ENCODE data around the gene TRIM40. TPM values are rescaled to one million over a fixed set of nuclear protein-coding genes. Genes with fewer than 3 reads are reported as not detected.
"Not testable (repeated sequence)": the region's sequence is repeated elsewhere in the genome, so short reads cannot be mapped to it uniquely, and the experiment has no call there.

Gene TRIM40
- total RNA-seq, 3 donors from 2014 or later: not detected

GRCh38 chr6:30129265-30130178 lies 6.4 kb upstream of the TRIM40 start:
- DNase-seq (no peak), ATAC-seq (peak; percentile 55 to 61)
- H3K4me3 Mint-ChIP-seq: no peak overlapping the region
- H3K27me3 Mint-ChIP-seq (ENCODE audit: low read depth): peaks cover 75% of the 10 kb centered on the region
- H3K4me1 Mint-ChIP-seq (ENCODE audit: low read depth): peaks cover 8% of the 10 kb centered on the region
- no peaks in the 10 kb centered on the region for H3K36me3 Mint-ChIP-seq (ENCODE audit: insufficient read depth)
- H3K9me3 Mint-ChIP-seq: no peaks in the 10 kb centered on the region

DNA sequence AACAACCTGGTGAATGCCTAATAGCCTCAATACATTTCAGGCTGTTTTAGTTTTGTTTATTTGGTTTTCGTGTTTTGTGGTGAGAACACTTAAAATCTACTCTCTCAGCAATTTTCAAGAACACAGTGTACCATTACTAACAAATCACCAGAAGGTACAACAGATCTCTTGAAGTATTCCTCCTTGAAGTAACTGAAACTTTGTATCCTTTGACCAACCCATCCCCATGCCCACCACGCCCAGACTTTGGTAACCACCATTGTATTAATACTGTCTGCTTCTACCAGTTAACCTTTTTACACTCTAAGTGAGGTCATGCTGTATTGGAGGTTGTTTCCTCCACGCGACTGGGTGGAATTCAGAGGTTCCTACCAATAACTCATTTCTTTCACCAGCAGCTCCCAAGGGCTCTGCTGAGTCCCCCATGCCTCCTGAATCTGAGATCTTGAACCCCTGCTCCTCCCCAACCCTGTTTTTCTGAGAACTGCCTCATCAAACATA lies 5.7 kb upstream of the TRIM40 start:
- ATAC-seq (no peak), DNase-seq (no peak)
- Mint-ChIP-seq H3K27me3 (ENCODE audit: low read depth) (peaks cover 72% of the 10 kb centered on the region), H3K9me3 (no peaks in the 10 kb centered on the region), H3K4me3 (no peak overlapping the region), H3K4me1 (ENCODE audit: low read depth) (peaks cover 8% of the 10 kb centered on the region), H3K36me3 (ENCODE audit: insufficient read depth) (no peaks in the 10 kb centered on the region)

DNA sequence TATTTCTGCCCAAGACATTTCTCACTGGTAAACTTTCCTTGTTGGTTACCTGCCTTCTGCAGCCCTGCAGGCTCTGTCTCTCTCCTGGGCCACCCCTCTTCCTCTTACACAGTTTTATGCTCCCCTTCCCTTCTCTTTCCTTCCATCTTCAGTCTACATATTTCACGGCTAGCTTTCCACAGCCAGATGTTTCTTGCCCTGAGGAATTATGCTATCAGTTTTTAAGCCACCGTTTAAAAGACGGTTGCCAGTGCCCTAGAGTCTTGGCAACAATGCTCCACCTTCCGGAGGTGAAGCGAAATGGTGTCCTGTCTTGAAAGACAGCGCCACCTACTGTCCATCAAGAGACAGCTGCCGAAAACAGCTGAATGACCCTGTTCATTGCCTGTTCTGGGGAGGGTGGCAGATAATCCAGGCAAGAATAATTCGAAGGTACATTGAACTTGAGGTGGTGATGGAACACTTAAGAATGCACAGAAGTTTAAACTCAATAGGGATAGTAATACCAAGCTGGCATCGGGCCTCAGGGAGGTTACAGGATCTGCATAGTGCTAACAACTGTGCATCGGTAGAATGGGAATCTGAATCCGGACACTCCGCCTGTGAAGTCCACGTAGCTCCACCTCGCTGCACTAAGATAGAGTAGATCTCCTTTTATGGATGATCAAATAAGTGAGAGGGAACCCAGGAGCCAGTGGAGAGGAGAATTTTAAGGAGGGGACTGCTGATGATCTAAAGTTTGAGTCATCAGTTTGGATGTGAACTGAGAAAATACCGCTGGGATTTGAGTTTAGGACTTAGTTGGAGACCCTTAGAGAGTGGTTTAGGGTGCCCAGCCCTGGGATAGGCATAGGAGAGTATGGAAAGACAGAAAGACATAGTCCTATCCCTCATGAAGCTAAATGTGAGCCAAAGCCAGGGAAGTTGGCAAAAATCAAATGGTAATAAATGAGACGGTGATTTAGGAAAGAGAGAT lies 4.8 kb upstream of the TRIM40 start:
- peaks cover 8% of the 10 kb centered on the region for H3K4me1 Mint-ChIP-seq (ENCODE audit: low read depth)
- ATAC-seq (peak; percentile 88 to 93), DNase-seq (peak; percentile 55)
- H3K9me3 Mint-ChIP-seq: no peaks in the 10 kb centered on the region
- peaks cover 66% of the 10 kb centered on the region for H3K27me3 Mint-ChIP-seq (ENCODE audit: low read depth)
- no peak overlapping the region for H3K4me3 Mint-ChIP-seq
- H3K36me3 Mint-ChIP-seq (ENCODE audit: insufficient read depth): no peaks in the 10 kb centered on the region

GRCh38 chr6:30131947-30132497 lies 3.9 kb upstream of the TRIM40 start:
- Mint-ChIP-seq H3K4me1 (ENCODE audit: low read depth) (peaks cover 8% of the 10 kb centered on the region), H3K9me3 (no peaks in the 10 kb centered on the region), H3K36me3 (ENCODE audit: insufficient read depth) (no peaks in the 10 kb centered on the region), H3K27me3 (ENCODE audit: low read depth) (peaks cover 60% of the 10 kb centered on the region), H3K4me3 (no peak overlapping the region)
- DNase-seq (no peak), ATAC-seq (no peak)

DNA sequence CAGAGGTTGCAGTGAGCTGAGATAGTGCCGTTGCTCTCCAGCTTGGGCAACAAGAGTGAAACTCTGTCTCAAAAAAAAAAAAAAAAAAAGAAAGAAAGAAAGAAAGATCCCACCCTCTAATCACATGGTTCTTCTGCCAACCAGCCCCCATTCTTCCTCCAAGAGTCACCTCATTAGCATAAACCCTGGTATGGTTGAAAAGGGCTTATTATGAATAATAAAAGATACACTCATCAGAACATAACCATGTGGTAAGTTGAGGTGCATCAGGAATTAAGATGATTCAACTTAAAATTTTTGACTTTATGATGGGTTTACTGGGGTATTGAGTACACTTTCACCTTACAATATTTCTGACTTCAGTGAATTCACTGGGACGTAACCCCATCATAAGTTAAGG lies 793 bp upstream of the TRIM40 start:
- peaks cover 43% of the 10 kb centered on the region for H3K27me3 Mint-ChIP-seq (ENCODE audit: low read depth)
- H3K36me3 Mint-ChIP-seq (ENCODE audit: insufficient read depth): no peaks in the 10 kb centered on the region
- ATAC-seq (no peak), DNase-seq (no peak)
- H3K9me3 Mint-ChIP-seq: no peaks in the 10 kb centered on the region
- peaks cover 7% of the 10 kb centered on the region for H3K4me1 Mint-ChIP-seq (ENCODE audit: low read depth)
- H3K4me3 Mint-ChIP-seq: no peak overlapping the region

- H3K36me3 Mint-ChIP-seq (ENCODE audit: insufficient read depth): no peaks in the 10 kb centered on the region
- no peak for DNase-seq
- ATAC-seq: peak in 1 of 2 donors; percentile 61
These were observed 788 bp downstream of the TRIM40 start for GRCh38 chr6:30136570-30137286.

DNA sequence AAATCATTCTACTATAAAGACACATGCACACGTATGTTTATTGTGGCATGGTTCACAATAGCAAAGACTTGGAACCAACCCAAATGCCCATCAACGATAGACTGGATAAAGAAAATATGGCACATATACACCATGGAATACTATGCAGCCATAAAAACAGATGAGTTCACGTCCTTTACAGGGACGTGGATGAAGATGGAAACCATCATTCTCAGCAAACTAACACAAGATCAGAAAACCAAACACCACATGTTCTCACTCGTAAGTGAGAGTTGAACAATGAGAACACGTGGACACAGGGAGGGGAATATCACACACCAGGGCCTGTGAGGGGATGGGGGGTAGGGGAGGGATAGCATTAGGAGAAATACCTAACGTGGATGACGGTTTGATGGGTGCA lies 4.3 kb downstream of the TRIM40 start:
- H3K4me3 Mint-ChIP-seq; ATAC-seq; H3K36me3 Mint-ChIP-seq (ENCODE audit: insufficient read depth); H3K4me1 Mint-ChIP-seq (ENCODE audit: low read depth); H3K9me3 Mint-ChIP-seq; DNase-seq: not testable (repeated sequence)
- peaks cover 44% of the 10 kb centered on the region for H3K27me3 Mint-ChIP-seq (ENCODE audit: low read depth)

More at GRCh38 chr6:30136570-30137286, 788 bp downstream of the TRIM40 start:
- H3K4me1 Mint-ChIP-seq (ENCODE audit: low read depth): no peaks in the 10 kb centered on the region
- no peaks in the 10 kb centered on the region for H3K9me3 Mint-ChIP-seq
- no peak overlapping the region for H3K4me3 Mint-ChIP-seq
- H3K27me3 Mint-ChIP-seq (ENCODE audit: low read depth): peaks cover 41% of the 10 kb centered on the region

- DNase-seq (no peak), ATAC-seq (no peak)
- no peaks in the 10 kb centered on the region for H3K36me3 Mint-ChIP-seq (ENCODE audit: insufficient read depth)
- no peak overlapping the region for H3K4me3 Mint-ChIP-seq
- H3K9me3 Mint-ChIP-seq: no peaks in the 10 kb centered on the region
- no peaks in the 10 kb centered on the region for H3K4me1 Mint-ChIP-seq (ENCODE audit: low read depth)
- H3K27me3 Mint-ChIP-seq (ENCODE audit: low read depth): peaks cover 54% of the 10 kb centered on the region
These were observed 6.7 kb downstream of the TRIM40 start for GRCh38 chr6:30142665-30143064.

GRCh38 chr6:30143780-30144179 lies 7.8 kb downstream of the TRIM40 start:
- H3K9me3 Mint-ChIP-seq: no peaks in the 10 kb centered on the region

GRCh38 chr6:30144811-30145210 lies 8.9 kb downstream of the TRIM40 start:
- H3K36me3 Mint-ChIP-seq (ENCODE audit: insufficient read depth): no peaks in the 10 kb centered on the region
- no peaks in the 10 kb centered on the region for H3K9me3 Mint-ChIP-seq
- ATAC-seq (no peak), DNase-seq (no peak)
- no peaks in the 10 kb centered on the region for H3K4me1 Mint-ChIP-seq (ENCODE audit: low read depth)
- H3K4me3 Mint-ChIP-seq: no peak overlapping the region
- H3K27me3 Mint-ChIP-seq (ENCODE audit: low read depth): peaks cover 54% of the 10 kb centered on the region

More at GRCh38 chr6:30143780-30144179, 7.8 kb downstream of the TRIM40 start:
- Mint-ChIP-seq H3K27me3 (ENCODE audit: low read depth) (peaks cover 59% of the 10 kb centered on the region), H3K4me1 (ENCODE audit: low read depth) (no peaks in the 10 kb centered on the region), H3K4me3 (no peak overlapping the region), H3K36me3 (ENCODE audit: insufficient read depth) (no peaks in the 10 kb centered on the region)
- ATAC-seq (no peak), DNase-seq (no peak)

- peaks cover 47% of the 10 kb centered on the region for H3K27me3 Mint-ChIP-seq (ENCODE audit: low read depth)
- no peak for DNase-seq
- H3K4me3 Mint-ChIP-seq: no peak overlapping the region
- no peaks in the 10 kb centered on the region for H3K4me1 Mint-ChIP-seq (ENCODE audit: low read depth)
- H3K9me3 Mint-ChIP-seq: no peaks in the 10 kb centered on the region
- H3K36me3 Mint-ChIP-seq (ENCODE audit: insufficient read depth): no peaks in the 10 kb centered on the region
- ATAC-seq: no peak
These were observed 9.9 kb downstream of the TRIM40 start for GRCh38 chr6:30145818-30146217.

DNA sequence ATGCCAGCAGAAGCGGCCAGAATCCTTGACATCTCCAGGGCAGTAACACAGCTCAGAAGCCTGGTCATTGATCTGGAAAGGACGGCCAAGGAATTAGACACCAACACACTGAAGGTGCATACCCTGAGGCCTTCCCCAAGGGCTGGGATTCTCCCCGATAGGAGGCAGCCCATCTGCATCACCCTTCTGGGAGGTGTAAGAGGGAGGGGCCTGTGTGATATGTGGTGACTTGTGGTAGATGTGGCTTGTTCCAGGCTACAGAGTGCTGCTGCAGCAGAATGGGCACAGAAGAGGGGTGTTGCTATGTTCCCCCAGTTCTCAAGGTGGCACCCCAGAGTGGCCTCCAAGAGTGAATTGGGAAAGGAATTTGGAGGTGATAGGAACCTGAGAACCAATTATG lies 11.2 kb downstream of the TRIM40 start:
- no peak for DNase-seq
- no peaks in the 10 kb centered on the region for H3K36me3 Mint-ChIP-seq (ENCODE audit: insufficient read depth)
- no peak overlapping the region for H3K4me3 Mint-ChIP-seq
- peaks cover 2% of the 10 kb centered on the region for H3K4me1 Mint-ChIP-seq (ENCODE audit: low read depth)
- peaks cover 38% of the 10 kb centered on the region for H3K27me3 Mint-ChIP-seq (ENCODE audit: low read depth)
- H3K9me3 Mint-ChIP-seq: no peaks in the 10 kb centered on the region
- no peak for ATAC-seq

- Mint-ChIP-seq H3K4me1 (ENCODE audit: low read depth) (peaks cover 2% of the 10 kb centered on the region), H3K36me3 (ENCODE audit: insufficient read depth) (no peaks in the 10 kb centered on the region), H3K27me3 (ENCODE audit: low read depth) (peaks cover 35% of the 10 kb centered on the region), H3K9me3 (no peaks in the 10 kb centered on the region), H3K4me3 (no peak overlapping the region)
- no peak for DNase-seq
- ATAC-seq: no peak
These were observed 13.3 kb downstream of the TRIM40 start for GRCh38 chr6:30149234-30149633.
